Endothelial cell of umbilical vein (primary cell): Measurements from ENCODE around the gene ERAL1. TPM values are rescaled to one million over a fixed set of nuclear protein-coding genes. Genes with fewer than 3 reads are reported as not detected.

ENCODE experiments used
- BruUV-seq: library from RNA; stranded (reverse); fragments of 400-500 nt; replicated peaks from 2 replicates; lab custom pipeline; 2021; lab: Mats Ljungman, UMichigan
- CTCF ChIA-PET: fragments of 300-600, 350-600 bp; sonication (Branson Sonifier 250); formaldehyde crosslinking; loops from one replicate; lab custom pipeline; 2021; ENCODE audit warnings: antibody characterized with exemption, inconsistent platforms; lab: Charles Lee
- POLR2A ChIA-PET: fragments of 300-600, 350-600 bp; sonication (Branson Sonifier 250); formaldehyde crosslinking; loops from one replicate; lab custom pipeline; 2021; ENCODE audit warnings: antibody characterized with exemption, inconsistent platforms; lab: Charles Lee
- DNase-seq: peaks from one replicate; pipeline ENCODE4 v3.0.0-alpha.2; 2011; ENCODE audit warnings: low read depth, low spot score
- FAIRE-seq: peaks from 2 replicates; lab custom pipeline; 2011; peaks lifted over from hg19 to GRCh38; lab: Jason Lieb, UNC
- H2AFZ ChIP-seq: 2 replicates; pipeline ENCODE4 v1.6.0; 2012; ENCODE audit warnings: low read depth, low read length, control low read depth, inconsistent platforms
- H3K27ac ChIP-seq: 2 replicates; pipeline ENCODE4 v1.5.1; 2011; ENCODE audit warnings: low read depth, mild to moderate bottlenecking, control low read depth, low read length, moderate library complexity; ENCODE audit not compliant: insufficient read depth
- H3K27me3 ChIP-seq, 2 experiments: 2 replicates each; pipeline versions ENCODE4 v1.6.0 to v1.6.1; 2011; ENCODE audit warnings: low read length in 2 of 2, mixed read lengths in 1 of 2; ENCODE audit not compliant: control insufficient read depth in 2 of 2, insufficient read depth in 2 of 2
- H3K36me3 ChIP-seq, 2 experiments: 2 replicates in 1 of 2; 3 replicates in 1 of 2; pipeline ENCODE4 v1.5.1; 2011; ENCODE audit warnings: low read length in 2 of 2, mild to moderate bottlenecking in 1 of 2, moderate library complexity in 1 of 2; ENCODE audit not compliant: control insufficient read depth in 2 of 2, insufficient read depth in 2 of 2; ENCODE audit errors: extremely low read depth in 1 of 2
- H3K4me1 ChIP-seq: 3 replicates; pipeline ENCODE4 v1.5.1; 2011; ENCODE audit warnings: mild to moderate bottlenecking, low read length; ENCODE audit not compliant: control insufficient read depth, insufficient read depth; ENCODE audit errors: extremely low read depth
- H3K4me2 ChIP-seq: 2 replicates; pipeline ENCODE4 v1.6.1; 2011; ENCODE audit warnings: low read length, control low read depth, mixed read lengths; ENCODE audit not compliant: insufficient read depth
- H3K4me3 ChIP-seq, 3 experiments: fragments of 200-600 bp in 1 of 3; sonication (generic), shearing (Covaris generic) in 1 of 3; replicated peaks in 1 of 3; 2 replicates each; pipeline ENCODE4 v1.5.1; 2011 to 2016; ENCODE audit warnings: control low read depth in 3 of 3, low read length in 3 of 3, mild to moderate bottlenecking in 2 of 3, inconsistent platforms in 1 of 3, low read depth in 1 of 3, moderate library complexity in 1 of 3; ENCODE audit not compliant: insufficient read depth in 1 of 3
- H3K79me2 ChIP-seq: 2 replicates; pipeline ENCODE4 v1.6.0; 2012; ENCODE audit warnings: low read length, inconsistent platforms; ENCODE audit not compliant: control insufficient read depth, insufficient read depth
- H3K9ac ChIP-seq: replicated peaks from 2 replicates; pipeline ENCODE3; 2011; ENCODE audit warnings: low read length, control low read depth; ENCODE audit not compliant: insufficient read depth; ENCODE audit errors: extremely low read depth
- H3K9me1 ChIP-seq: replicated peaks from 3 replicates; pipeline ENCODE4 v1.6.0; 2011; ENCODE audit warnings: mild to moderate bottlenecking, low read length; ENCODE audit not compliant: control insufficient read depth, insufficient read depth; ENCODE audit errors: extremely low read depth
- H3K9me3 ChIP-seq: replicated peaks from 2 replicates; pipeline ENCODE4 v1.5.1; 2012; ENCODE audit warnings: low read length, inconsistent platforms; ENCODE audit not compliant: control insufficient read depth, insufficient read depth
- H4K20me1 ChIP-seq: replicated peaks from 2 replicates; pipeline ENCODE3; 2011; ENCODE audit warnings: mild to moderate bottlenecking, low read length; ENCODE audit not compliant: control insufficient read depth, insufficient read depth; ENCODE audit errors: extremely low read depth
- EZH2 ChIP-seq: IDR thresholded peaks from 2 replicates; pipeline ENCODE4 v1.6.1; 2012; ENCODE audit warnings: borderline replicate concordance, low read depth, mild to moderate bottlenecking, moderate library complexity, low read length, inconsistent platforms; ENCODE audit not compliant: severe bottlenecking
- FOS ChIP-seq: IDR thresholded peaks from 2 replicates; pipeline ENCODE4 v1.6.1; 2011; ENCODE audit warnings: mild to moderate bottlenecking, low read length, moderate library complexity, borderline replicate concordance; ENCODE audit not compliant: insufficient read depth
- GATA2 ChIP-seq: IDR thresholded peaks from 2 replicates; pipeline ENCODE4 v1.7.0; 2011; ENCODE audit warnings: low read depth, mild to moderate bottlenecking, moderate library complexity, mixed read lengths, low read length; ENCODE audit not compliant: insufficient read length, insufficient read depth
- JUN ChIP-seq: IDR thresholded peaks from 2 replicates; pipeline ENCODE4 v1.6.1; 2011; ENCODE audit warnings: borderline replicate concordance, low read depth; ENCODE audit not compliant: insufficient read length, insufficient read depth
- MAX ChIP-seq: IDR thresholded peaks from 2 replicates; pipeline ENCODE4 v1.6.1; 2011; ENCODE audit not compliant: insufficient read depth, insufficient read length
- MYC ChIP-seq: IDR thresholded peaks from one replicate; pipeline ENCODE4 v1.6.1; 2011; ENCODE audit warnings: mild to moderate bottlenecking, low read depth, low read length
- POLR2A ChIP-seq: IDR thresholded peaks from 2 replicates; pipeline ENCODE4 v1.6.1; 2012; ENCODE audit warnings: low read depth, mild to moderate bottlenecking, control low read depth, low read length
- POLR2AphosphoS5 ChIP-seq: IDR thresholded peaks from 2 replicates; pipeline ENCODE4 v1.6.1; 2012; ENCODE audit warnings: low read depth, mild to moderate bottlenecking, control low read depth, low read length, moderate library complexity; ENCODE audit not compliant: insufficient read depth
- dilution Hi-C: fragments of 300-500 bp; cut with MboI; formaldehyde crosslinking; loops from one replicate; pipeline ENCODE4 v1.15.0; 2019; ENCODE audit warnings: low sequenced_read_pairs; ENCODE audit not compliant: extremely low pct_ligation_motif_present
- intact Hi-C: fragments of 100-400 bp; cut with micrococcal nuclease; formaldehyde crosslinking; loops from one replicate; pipeline ENCODE4 v1.10.0; 2022
- polyA plus RNA-seq, 4 experiments: library from polyadenylated mRNA; depleted of rRNA in 3 of 4; stranded (reverse) in 3 of 4; unstranded in 1 of 4; fragments of >200 nt; gene quantifications; 2 replicates each; pipeline versions ENCODE4 v1.2.1 to v1.2.3, GENCODE V29; 2011 to 2012; ENCODE audit warnings: missing spikeins in 1 of 4
- total RNA-seq: library from RNA; stranded (reverse); gene quantifications from 2 replicates; pipeline ENCODE4 v1.2.3, GENCODE V29; 2021
- TF ChIP-seq, protein P1 (sequence below), 2 donors: IDR thresholded peaks; 1 replicate in 1 of 2; 2 replicates in 1 of 2; pipeline ENCODE4 v1.5.1; 2011; ENCODE audit warnings: low read length in 2 of 2, mild to moderate bottlenecking in 2 of 2, moderate library complexity in 2 of 2, control low read depth in 1 of 2, inconsistent platforms in 1 of 2, low read depth in 1 of 2; ENCODE audit not compliant: insufficient read depth in 1 of 2; ENCODE audit errors: extremely low read depth in 1 of 2

The ERAL1 gene
- total and polyA plus RNA-seq, 2 donors (not counting 3 experiments of a cell fraction or from before 2014, with no cell fraction given): 58.0 to 86.6 TPM

- Histone ChIP-seq H3K9me1 (no peaks in the 10 kb centered on the region), H3K79me2 (no peaks in the 10 kb centered on the region), H2AFZ (no peak overlapping the region), H3K36me3 (peaks cover 11 to 18% of the 10 kb centered on the region in 2 experiments), H3K4me2 (no peak overlapping the region), H3K27ac (no peak overlapping the region), H4K20me1 (no peaks in the 10 kb centered on the region), H3K4me1 (peaks cover 13% of the 10 kb centered on the region), H3K4me3 (no peak overlapping the region), H3K27me3 (no peaks in the 10 kb centered on the region), H3K9ac (no peak overlapping the region), H3K9me3 (no peaks in the 10 kb centered on the region)
- DNase-seq: no peak
- CTCF ChIA-PET: interaction anchor here (1.4 to 1.5 kb wide), 2 partner anchors 12 to 18 kb away, joined by 4 to 5 read pairs; no protein-coding TSS in a partner anchor
- TF ChIP-seq MAX: no peak
- no peak for TF ChIP-seq FOS
- dilution Hi-C loops (no loop called here), intact Hi-C loops (no loop called here)
- POLR2A ChIA-PET: interaction anchor here (0.7 kb wide), 1 partner anchor 57 kb away, joined by 3 read pairs; no protein-coding TSS in a partner anchor
- BruUV-seq: no TSS peak
- no peak for FAIRE-seq
Measured at GRCh38 chr17:28861393-28862203, 6.8 kb downstream of the ERAL1 start.

DNA sequence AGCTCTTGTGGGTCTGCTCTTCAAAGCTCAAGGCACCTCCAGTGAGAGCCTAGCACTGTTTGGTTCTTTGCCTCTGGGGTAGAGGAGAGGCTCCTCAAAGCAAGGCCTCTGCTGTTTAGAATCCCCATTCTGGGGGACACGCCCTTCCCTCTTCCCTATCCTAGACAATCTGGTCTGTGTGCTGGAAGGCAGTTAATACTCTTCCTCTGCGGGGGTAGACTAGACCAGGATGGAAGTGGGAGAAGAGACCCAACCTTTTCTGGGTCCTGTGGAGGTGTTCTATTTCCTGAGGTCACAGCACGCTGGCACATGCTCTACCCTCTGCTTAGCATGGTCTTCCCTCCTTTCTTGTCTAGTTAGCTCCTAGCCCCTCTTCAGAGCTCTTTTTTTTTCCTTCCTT, 7.7 kb downstream of the ERAL1 start:
- no TSS peak for BruUV-seq
- no peak overlapping the region for H3K4me2 ChIP-seq
- H4K20me1 ChIP-seq: no peaks in the 10 kb centered on the region
- H3K4me1 ChIP-seq: peaks cover 13% of the 10 kb centered on the region
- H3K9ac ChIP-seq: no peak overlapping the region
- TF ChIP-seq EZH2: no peak
- no peak for TF ChIP-seq POLR2A
- TF ChIP-seq JUN: no peak
- no peak for TF ChIP-seq POLR2AphosphoS5
- no peak for TF ChIP-seq MAX
- TF ChIP-seq MYC: no peak
- TF ChIP-seq, protein P1, sequence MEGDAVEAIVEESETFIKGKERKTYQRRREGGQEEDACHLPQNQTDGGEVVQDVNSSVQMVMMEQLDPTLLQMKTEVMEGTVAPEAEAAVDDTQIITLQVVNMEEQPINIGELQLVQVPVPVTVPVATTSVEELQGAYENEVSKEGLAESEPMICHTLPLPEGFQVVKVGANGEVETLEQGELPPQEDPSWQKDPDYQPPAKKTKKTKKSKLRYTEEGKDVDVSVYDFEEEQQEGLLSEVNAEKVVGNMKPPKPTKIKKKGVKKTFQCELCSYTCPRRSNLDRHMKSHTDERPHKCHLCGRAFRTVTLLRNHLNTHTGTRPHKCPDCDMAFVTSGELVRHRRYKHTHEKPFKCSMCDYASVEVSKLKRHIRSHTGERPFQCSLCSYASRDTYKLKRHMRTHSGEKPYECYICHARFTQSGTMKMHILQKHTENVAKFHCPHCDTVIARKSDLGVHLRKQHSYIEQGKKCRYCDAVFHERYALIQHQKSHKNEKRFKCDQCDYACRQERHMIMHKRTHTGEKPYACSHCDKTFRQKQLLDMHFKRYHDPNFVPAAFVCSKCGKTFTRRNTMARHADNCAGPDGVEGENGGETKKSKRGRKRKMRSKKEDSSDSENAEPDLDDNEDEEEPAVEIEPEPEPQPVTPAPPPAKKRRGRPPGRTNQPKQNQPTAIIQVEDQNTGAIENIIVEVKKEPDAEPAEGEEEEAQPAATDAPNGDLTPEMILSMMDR (IDR thresholded peaks at IDR 0.05; ENCODE audit: extremely low read depth in 1 of 2, insufficient read depth in 1 of 2, low read depth in 1 of 2, low read length in 2 of 2): no peak
- no peak for TF ChIP-seq GATA2
- no peak for TF ChIP-seq FOS
- no peak overlapping the region for H3K4me3 ChIP-seq
- no peak overlapping the region for H2AFZ ChIP-seq
- ChIA-PET POLR2A (no interaction called here), CTCF (interaction anchor here (1.4 to 2.0 kb wide), 2 partner anchors 13 to 16 kb away, joined by 5 to 9 read pairs; no protein-coding TSS in a partner anchor)
- H3K27ac ChIP-seq: no peak overlapping the region
- H3K27me3 ChIP-seq: no peaks in the 10 kb centered on the region
- intact Hi-C loops: no loop called here
- H3K9me1 ChIP-seq: no peaks in the 10 kb centered on the region
- no peaks in the 10 kb centered on the region for H3K79me2 ChIP-seq
- FAIRE-seq (no peak), DNase-seq (no peak)
- peaks cover 11 to 18% of the 10 kb centered on the region in 2 experiments for H3K36me3 ChIP-seq
- dilution Hi-C loops: no loop called here
- H3K9me3 ChIP-seq: no peaks in the 10 kb centered on the region
